ENCODE data around the gene PSMC5.
"Not testable (repeated sequence)": the region's sequence is repeated elsewhere in the genome, so short reads cannot be mapped to it uniquely, and the experiment has no call there.

The PSMC5 gene

DNA sequence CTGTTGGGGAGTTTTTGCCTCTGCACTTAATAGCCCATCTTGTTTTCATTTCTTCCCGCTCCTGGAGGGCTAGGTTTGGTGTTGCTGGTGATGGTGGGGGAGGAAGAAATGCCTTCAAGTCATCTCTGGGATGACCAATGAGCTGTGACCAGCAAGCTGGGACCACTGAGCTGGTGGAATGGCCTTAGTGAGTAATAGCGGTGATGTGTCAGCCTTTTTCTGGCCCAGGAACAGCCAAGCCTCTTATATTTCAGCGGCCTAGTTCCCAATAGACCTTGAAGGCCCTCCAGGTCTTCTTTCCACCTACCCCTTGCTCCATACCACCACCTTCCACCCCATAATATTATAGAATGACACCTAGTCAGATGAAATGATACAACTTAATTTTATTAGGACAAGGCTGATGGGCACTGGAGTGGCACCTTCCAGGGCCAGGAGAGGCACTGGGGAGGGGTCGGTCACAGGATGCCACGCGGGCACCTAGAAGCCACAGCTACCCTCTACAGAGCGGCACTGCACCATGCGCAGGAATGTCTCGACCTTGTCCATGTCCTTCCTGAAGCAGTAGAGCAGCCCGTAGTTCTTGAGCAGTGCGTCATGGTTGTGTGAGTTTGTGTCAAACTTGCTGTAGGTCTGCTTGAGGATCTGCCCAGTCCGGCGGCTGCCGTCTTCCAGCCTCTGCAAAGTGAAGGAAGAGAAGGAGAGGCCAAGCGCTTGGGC is 44.6 kb downstream of the PSMC5 start:
- DNase-seq (ENCODE audit: low read depth) = not testable (repeated sequence)

DNA sequence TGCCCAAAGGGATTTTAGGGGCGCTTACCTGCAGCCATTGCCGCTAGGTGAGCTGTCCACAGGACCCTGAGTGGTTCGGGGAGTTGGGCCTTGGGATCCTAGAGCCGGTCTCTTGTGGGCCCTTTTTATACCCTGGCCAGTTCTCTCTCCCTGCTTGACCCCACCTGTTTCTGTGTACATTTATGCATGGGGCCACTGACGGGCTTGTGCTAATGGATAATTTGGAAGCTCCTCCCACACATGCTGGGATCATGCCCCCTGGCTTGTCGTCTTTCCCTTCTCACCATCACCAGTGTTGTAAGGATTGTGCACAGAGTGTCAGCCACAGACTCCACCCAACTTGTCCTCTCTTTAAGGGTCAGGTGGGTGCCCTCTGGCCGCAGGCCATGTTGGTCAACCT is 46.3 kb downstream of the PSMC5 start, which contains the start of gene CSH2:
Gene CSH2, minus strand, starts transcription at position 101 of the 400 bp plus-strand sequence. Its CDS starts 63 bp downstream, at position 38.
- not testable (repeated sequence) for DNase-seq (ENCODE audit: low read depth)

DNA sequence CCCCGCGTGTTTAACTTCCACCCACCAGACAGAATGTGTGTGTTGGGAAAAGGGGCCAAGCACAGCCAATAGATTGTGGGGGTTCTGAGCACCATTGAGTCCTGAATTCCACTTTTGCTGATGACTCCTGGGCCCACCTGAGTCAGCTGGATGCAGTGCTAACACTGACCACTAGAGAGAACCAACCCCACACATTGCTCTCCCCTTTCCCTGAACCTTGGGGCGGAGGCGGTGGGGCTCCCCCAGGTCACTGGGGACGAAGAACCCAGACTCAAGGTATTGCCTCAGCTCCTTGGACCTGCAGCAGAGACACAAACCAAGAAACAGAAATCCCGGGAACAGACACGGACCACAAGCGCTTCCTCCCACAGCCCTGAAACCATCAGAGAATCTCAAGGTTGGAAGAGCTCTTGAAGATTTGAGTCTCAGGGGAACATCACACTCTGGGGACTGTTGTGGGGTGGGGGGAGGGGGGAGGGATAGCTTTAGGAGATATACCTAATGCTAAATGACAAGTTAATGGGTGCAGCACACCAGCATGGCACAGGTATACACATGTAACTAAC is 46.9 kb downstream of the PSMC5 start:
- DNase-seq (ENCODE audit: low read depth) = not testable (repeated sequence)

DNA sequence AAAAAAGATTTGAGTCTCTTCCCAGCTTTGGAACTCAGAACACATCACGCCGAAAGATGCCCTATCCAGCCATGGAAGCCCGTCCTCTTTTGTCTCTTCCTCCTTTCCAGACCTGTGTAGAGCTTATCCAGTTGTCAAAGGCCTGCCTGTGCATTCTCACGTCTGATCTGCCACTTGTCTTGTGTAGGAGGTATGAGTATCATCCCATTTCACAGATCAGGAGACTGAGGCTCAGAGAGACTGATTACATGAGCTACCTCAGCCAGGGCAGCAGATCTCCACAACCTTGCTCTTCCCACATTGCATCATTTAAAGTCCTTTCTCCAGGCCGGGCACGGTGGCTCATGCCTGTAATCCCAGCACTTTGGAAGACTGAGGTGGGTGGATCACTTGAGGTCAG is 47.5 kb downstream of the PSMC5 start:
- not testable (repeated sequence) for DNase-seq (ENCODE audit: low read depth)

DNA sequence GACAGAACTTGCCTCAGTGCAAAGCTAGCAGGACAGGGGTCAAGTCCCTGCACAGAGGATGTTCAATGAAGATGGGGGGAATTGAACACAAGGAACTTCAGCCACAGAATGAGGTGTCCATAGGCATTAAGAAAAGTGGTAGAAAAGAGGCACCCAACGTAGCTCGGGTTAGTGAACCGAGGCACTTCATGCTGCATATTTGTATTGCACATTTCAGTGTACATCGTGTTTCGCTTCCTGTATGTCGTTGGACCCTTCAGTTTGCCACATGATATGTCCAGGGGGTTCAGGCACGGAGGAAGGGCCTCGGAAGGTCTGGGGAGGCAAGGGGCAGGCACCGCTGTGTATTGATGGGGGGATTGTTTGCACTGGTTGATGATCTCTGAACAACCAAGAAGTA is 51.2 kb downstream of the PSMC5 start:
- DNase-seq (ENCODE audit: low read depth) = not testable (repeated sequence)

DNA sequence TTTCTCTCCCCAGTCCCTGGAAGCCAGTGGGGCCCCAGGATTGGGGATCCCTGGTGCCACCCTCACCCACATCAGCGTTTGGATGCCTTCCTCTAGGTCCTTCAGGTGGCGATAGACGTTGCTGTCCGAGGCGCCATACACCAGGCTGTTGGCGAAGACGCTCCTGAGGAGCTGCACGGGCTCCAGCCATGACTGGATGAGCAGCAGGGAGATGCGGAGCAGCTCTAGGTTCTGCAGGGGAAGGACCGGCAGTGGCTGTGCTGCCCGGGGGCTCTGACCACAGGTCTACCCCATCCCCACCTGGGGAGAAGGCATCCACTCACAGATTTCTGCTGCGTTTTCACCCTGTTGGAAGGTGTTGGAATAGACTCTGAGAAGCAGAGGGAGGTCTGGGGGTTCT is 53.5 kb downstream of the PSMC5 start:
- no peak for DNase-seq (ENCODE audit: low read depth)

DNA sequence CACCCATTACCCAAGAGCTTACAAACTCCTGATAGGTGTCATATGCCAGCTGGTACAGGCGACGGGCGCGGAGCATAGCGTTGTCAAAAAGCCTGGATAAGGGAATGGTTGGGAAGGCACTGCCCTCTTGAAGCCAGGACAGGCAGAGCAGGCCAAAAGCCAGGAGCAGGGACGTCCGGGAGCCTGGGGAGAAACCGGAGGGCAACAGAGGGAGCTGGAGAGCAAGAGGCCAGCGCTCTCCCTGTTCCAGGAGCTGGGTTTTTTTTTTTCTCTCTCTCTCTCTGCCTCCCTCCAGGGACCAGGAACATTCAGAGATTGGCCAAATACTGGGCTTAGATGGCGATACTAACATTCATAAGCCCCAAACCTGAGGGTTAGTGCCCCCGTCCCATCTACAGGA is 54.1 kb downstream of the PSMC5 start:
- DNase-seq (ENCODE audit: low read depth) = not testable (repeated sequence)

Measured in activated T-cell treated with anti-CD3 and anti-CD28 coated beads for 1 hour (primary cell).